Measurements from ENCODE around the gene LRRFIP1. TPM values are rescaled to one million over a fixed set of nuclear protein-coding genes. Genes with fewer than 3 reads are reported as not detected.

Gene LRRFIP1
- total and polyA plus RNA-seq, 2 of the 13 experiments (the other 11 are each of a cell fraction or from before 2014, with no cell fraction given) = 15.9 to 40.5 TPM

GRCh38 chr2:237772513-237772912 is 145.1 kb downstream of the LRRFIP1 start:
- ChIA-PET POLR2A (no interaction called here), CTCF (ENCODE audit: low intra/inter-chr PET ratio, low total read pairs) (no interaction called here)
- BruUV-seq (replicated peaks) = no TSS peak
- H2AFZ ChIP-seq (ENCODE audit: low read length) = no peak overlapping the region
- no peaks in the 10 kb centered on the region for H3K27me3 ChIP-seq (ENCODE audit: control insufficient read depth in 1 of 2, insufficient read depth in 2 of 2, low read length in 2 of 2)
- FAIRE-seq (no peak), DNase-seq (ENCODE audit: low spot score) (no peak), ATAC-seq (no peak)
- peaks cover 8% of the 10 kb centered on the region for H3K4me1 ChIP-seq (ENCODE audit: insufficient read depth, low read length)
- TF ChIP-seq GFI1 (CRISPR knock-in tag; IDR thresholded peaks at IDR 0.05; ENCODE audit: borderline replicate concordance) = no peak
- TF ChIP-seq MED8 (CRISPR knock-in tag; IDR thresholded peaks at IDR 0.05; ENCODE audit: insufficient replicate concordance) = no peak
- no peak for TF ChIP-seq ZNF510 (CRISPR knock-in tag; IDR thresholded peaks at IDR 0.05; ENCODE audit: low read depth)
- no peak for TF ChIP-seq IKZF1 (IDR thresholded peaks at IDR 0.05)
- TF ChIP-seq RBM22 (optimal IDR thresholded peaks at IDR 0.05; ENCODE audit: low read length) = peak; percentile 25
- intact Hi-C loops (cut with micrococcal nuclease; ENCODE audit: unreplicated experiment) (no loop called here), in situ Hi-C loops (cut with HindIII; ENCODE audit: extremely low pct_ligation_motif_present, low pct_unique_long_range_greater_than_20kb) (no loop called here)
- H3K36me3 ChIP-seq (replicated peaks in 1 of 2; ENCODE audit: control insufficient read depth in 1 of 2, insufficient read depth in 2 of 2, low read length in 2 of 2) = peaks cover 3 to 22% of the 10 kb centered on the region in 2 experiments; a peak in 3 of 5 replicates
- no peak overlapping the region for H3K4me3 ChIP-seq (replicated peaks in 1 of 3; ENCODE audit: insufficient read depth in 1 of 3, low read depth in 2 of 3, low read length in 3 of 3)
- H3K79me2 ChIP-seq (ENCODE audit: insufficient read depth, low read length) = no peaks in the 10 kb centered on the region
- 96% methylated on average over 3 of the region's 3 CpGs for WGBS (ENCODE audit: low lambda C conversion rate)
- no peak overlapping the region for H3K27ac ChIP-seq (ENCODE audit: extremely low read length, insufficient read depth, low read length)
- no peak overlapping the region for H3K9ac ChIP-seq (ENCODE audit: insufficient read depth, low read depth, low read length)
- no peaks in the 10 kb centered on the region for H3K9me3 ChIP-seq (ENCODE audit: low read length)
- H3K4me2 ChIP-seq (ENCODE audit: low read depth, low read length) = no peak overlapping the region
- no peaks in the 10 kb centered on the region for H4K20me1 ChIP-seq (ENCODE audit: insufficient read depth, low read length)

GRCh38 chr2:237773826-237774225 is 146.4 kb downstream of the LRRFIP1 start:
- CTCF ChIA-PET (ENCODE audit: low intra/inter-chr PET ratio, low total read pairs) = interaction anchor here (2.2 kb wide), 1 partner anchor 101 kb away, joined by 7 read pairs; no protein-coding TSS in a partner anchor
- no peaks in the 10 kb centered on the region for H3K79me2 ChIP-seq (ENCODE audit: insufficient read depth, low read length)
- BruUV-seq (replicated peaks) = no TSS peak
- POLR2A ChIA-PET = no interaction called here
- H3K4me2 ChIP-seq (ENCODE audit: low read depth, low read length) = no peak overlapping the region
- in situ Hi-C loops (cut with HindIII; ENCODE audit: extremely low pct_ligation_motif_present, low pct_unique_long_range_greater_than_20kb) = no loop called here
- no peaks in the 10 kb centered on the region for H3K27me3 ChIP-seq (ENCODE audit: control insufficient read depth in 1 of 2, insufficient read depth in 2 of 2, low read length in 2 of 2)
- no peak overlapping the region for H3K4me3 ChIP-seq (replicated peaks in 1 of 3; ENCODE audit: insufficient read depth in 1 of 3, low read depth in 2 of 3, low read length in 3 of 3)
- H3K4me1 ChIP-seq (ENCODE audit: insufficient read depth, low read length) = peaks cover 8% of the 10 kb centered on the region
- WGBS (ENCODE audit: low lambda C conversion rate) = 96% methylated on average over 15 of the region's 15 CpGs
- intact Hi-C loops (cut with micrococcal nuclease; ENCODE audit: unreplicated experiment) = loop anchor here (1.0 kb wide), 2 partner anchors 170 to 261 kb away; no protein-coding TSS in a partner anchor
- ATAC-seq = no peak
- H3K9ac ChIP-seq (ENCODE audit: insufficient read depth, low read depth, low read length) = no peak overlapping the region
- no peak overlapping the region for H3K27ac ChIP-seq (ENCODE audit: extremely low read length, insufficient read depth, low read length)
- no peak for FAIRE-seq
- no peaks in the 10 kb centered on the region for H3K9me3 ChIP-seq (ENCODE audit: low read length)
- TF ChIP-seq NFATC3 (CRISPR knock-in tag; IDR thresholded peaks at IDR 0.05) (no peak), HNF1A (IDR thresholded peaks at IDR 0.05; ENCODE audit: low read depth) (no peak), HNF1A (CRISPR knock-in tag; IDR thresholded peaks at IDR 0.05; ENCODE audit: borderline replicate concordance) (no peak), ZMYM2 (CRISPR knock-in tag; IDR thresholded peaks at IDR 0.05) (no peak), SRY (CRISPR knock-in tag; IDR thresholded peaks at IDR 0.05) (no peak), ZNF225 (CRISPR knock-in tag; IDR thresholded peaks at IDR 0.05) (no peak), SNAI1 (CRISPR knock-in tag; IDR thresholded peaks at IDR 0.05; ENCODE audit: borderline replicate concordance) (no peak), ZNF343 (CRISPR knock-in tag; IDR thresholded peaks at IDR 0.05) (no peak), CCDC6 (CRISPR knock-in tag; IDR thresholded peaks at IDR 0.05) (no peak), ZFP62 (CRISPR knock-in tag; IDR thresholded peaks at IDR 0.05) (no peak)
- H2AFZ ChIP-seq (ENCODE audit: low read length) = no peak overlapping the region
- DNase-seq (ENCODE audit: low spot score) = no peak
- no peaks in the 10 kb centered on the region for H4K20me1 ChIP-seq (ENCODE audit: insufficient read depth, low read length)
- peaks cover 3 to 26% of the 10 kb centered on the region in 2 experiments; a peak in 3 of 5 replicates for H3K36me3 ChIP-seq (replicated peaks in 1 of 2; ENCODE audit: control insufficient read depth in 1 of 2, insufficient read depth in 2 of 2, low read length in 2 of 2)

Data from HepG2 (cell line).